ENCODE measurements around the gene EXOC2.

DNA sequence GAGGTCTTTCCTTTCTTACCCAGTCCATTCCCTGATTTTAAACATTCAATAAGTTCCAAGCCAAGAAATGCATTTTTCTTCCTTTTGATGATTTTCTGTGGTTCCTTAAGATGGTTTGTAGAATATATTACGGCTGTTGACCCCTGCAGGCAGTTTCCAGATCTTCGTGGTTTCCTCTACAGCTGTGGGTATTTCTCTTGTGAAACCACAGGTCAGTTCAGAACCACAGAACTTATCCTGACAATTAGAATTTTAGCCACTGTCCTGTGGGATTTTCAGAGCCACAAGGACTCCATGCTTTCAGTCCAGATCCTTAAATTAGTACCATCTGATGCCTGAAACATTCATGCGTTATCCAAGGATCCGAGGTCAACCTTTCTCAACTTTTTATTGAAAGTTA is 29.7 kb upstream of the EXOC2 start:
- no peak for TF ChIP-seq CTCF (IDR thresholded peaks at IDR 0.05)
- no peak for TF ChIP-seq POLR2A (IDR thresholded peaks at IDR 0.05)

Measured in Peyer's patch (tissue), 4 donors.